Panc1 (cell line): ENCODE measurements around the gene BHLHE40. TPM values are rescaled to one million over a fixed set of nuclear protein-coding genes. Genes with fewer than 3 reads are reported as not detected.

Experiments used
- ATAC-seq: fragments of 200-7000 bp; cut with Tn5 transposase; 2 replicates; pipeline ENCODE4 v1.9.1; 2020; ENCODE audit warnings: mild to moderate bottlenecking, moderate library complexity
- BruUV-seq: library from RNA; stranded (reverse); fragments of 400-500 nt; replicated peaks from 2 replicates; lab custom pipeline; 2021; lab: Mats Ljungman, UMichigan
- CTCF ChIA-PET: fragments of 300-600 bp; sonication (Branson Sonifier 250); formaldehyde crosslinking; loops from one replicate; lab custom pipeline; 2022; ENCODE audit warnings: antibody characterized with exemption; lab: Charles Lee
- POLR2A ChIA-PET: fragments of 300-600 bp; sonication (Branson Sonifier 250); formaldehyde crosslinking; loops from one replicate; lab custom pipeline; 2022; ENCODE audit warnings: antibody characterized with exemption; lab: Charles Lee
- DNase-seq: peaks from one replicate; pipeline ENCODE4 v3.0.0-alpha.2; 2010; ENCODE audit warnings: low read depth, low spot score
- H3K27ac ChIP-seq: 2 replicates; pipeline ENCODE4 v1.5.1; 2011; ENCODE audit warnings: mild to moderate bottlenecking, low read length, inconsistent platforms
- H3K27me3 ChIP-seq: fragments of 200-500 bp; sonication (Bioruptor generic); 2 replicates; pipeline ENCODE4 v1.6.0; 2014; ENCODE audit warnings: low read length, inconsistent platforms; ENCODE audit not compliant: control insufficient read depth, insufficient read depth
- H3K36me3 ChIP-seq: fragments of 200-500 bp; sonication (Bioruptor generic); 2 replicates; pipeline ENCODE4 v1.5.1; 2014; ENCODE audit warnings: inconsistent platforms, mild to moderate bottlenecking, low read length, moderate library complexity; ENCODE audit not compliant: control insufficient read depth, insufficient read depth
- H3K4me1 ChIP-seq: 2 replicates; pipeline ENCODE4 v1.5.1; 2011; ENCODE audit warnings: inconsistent platforms, mild to moderate bottlenecking, low read length, moderate library complexity; ENCODE audit not compliant: control insufficient read depth, insufficient read depth
- H3K4me3 ChIP-seq, 2 experiments: 2 replicates each; pipeline ENCODE4 v1.5.1; 2011 to 2012; ENCODE audit warnings: low read depth in 2 of 2, low read length in 2 of 2, mild to moderate bottlenecking in 2 of 2, inconsistent platforms in 1 of 2, moderate library complexity in 1 of 2
- H3K9me3 ChIP-seq: fragments of 200-500 bp; sonication (Bioruptor generic); 2 replicates; pipeline ENCODE4 v1.5.1; 2014; ENCODE audit warnings: low read depth, mild to moderate bottlenecking, inconsistent platforms, low read length, moderate library complexity; ENCODE audit not compliant: control insufficient read depth, insufficient read depth
- POLR2AphosphoS5 ChIP-seq: IDR thresholded peaks from 2 replicates; pipeline ENCODE4 v1.6.1; 2012; ENCODE audit warnings: mild to moderate bottlenecking, low read depth, low read length, moderate library complexity
- SIN3A ChIP-seq: IDR thresholded peaks from 2 replicates; pipeline ENCODE4 v1.6.1; 2012; ENCODE audit warnings: low read depth, mild to moderate bottlenecking, low read length, moderate library complexity, borderline replicate concordance; ENCODE audit not compliant: insufficient read depth
- TCF7L2 ChIP-seq: IDR thresholded peaks from 2 replicates; pipeline ENCODE4 v1.6.1; 2011; ENCODE audit warnings: mild to moderate bottlenecking, low read depth, low read length, inconsistent platforms
- in situ Hi-C: cut with HindIII; loops from 2 replicates; pipeline ENCODE4 v1.10.0; 2016; ENCODE audit warnings: low sequenced_read_pairs, low pct_unique_long_range_greater_than_20kb
- intact Hi-C: fragments of 100-400 bp; cut with micrococcal nuclease; formaldehyde crosslinking; loops from one replicate; pipeline ENCODE4 v1.10.0; 2022; ENCODE audit not compliant: unreplicated experiment
- total RNA-seq: library from RNA; stranded (reverse); gene quantifications from one replicate; pipeline ENCODE4 v1.2.1, GENCODE V29; 2021; ENCODE audit not compliant: unreplicated experiment
- TF ChIP-seq, protein P1 (sequence below), 2 experiments: IDR thresholded peaks; 2 replicates each; pipeline ENCODE4 v1.6.1; 2011 to 2012; ENCODE audit warnings: low read depth in 2 of 2, control low read depth in 1 of 2, low read length in 1 of 2, mild to moderate bottlenecking in 1 of 2, moderate library complexity in 1 of 2; ENCODE audit not compliant: insufficient read depth in 1 of 2
- TF ChIP-seq, protein P2 (sequence below): fragments of 450-650 bp; IDR thresholded peaks from 2 replicates; pipeline ENCODE4 v1.5.1; 2017; ENCODE audit warnings: mild to moderate bottlenecking

The BHLHE40 gene
- total RNA-seq, 1 experiment from 2014 or later, result 78.4 TPM

DNA sequence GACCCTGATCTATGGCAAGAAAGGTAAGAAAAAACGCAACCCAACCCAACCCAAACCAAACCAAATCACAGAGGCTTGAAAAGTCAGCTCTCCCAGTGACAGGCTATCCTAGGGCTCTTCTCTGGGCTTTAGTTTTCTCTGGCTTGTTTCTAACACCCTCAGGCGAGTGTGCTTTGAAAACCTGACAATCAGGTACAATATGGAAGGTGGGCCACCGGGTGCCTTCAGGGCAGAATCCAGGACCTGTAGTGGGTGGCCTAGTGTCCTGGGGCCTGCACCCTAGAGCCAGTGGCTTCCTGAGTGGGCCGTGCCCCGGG is 46.8 kb downstream of the BHLHE40 start:
- CTCF ChIA-PET, result interaction anchor here (0.7 kb wide), 1 partner anchor 314 kb away, joined by 3 read pairs; no protein-coding TSS in a partner anchor
- DNase-seq (no peak), ATAC-seq (no peak; the same call in 1 of the 2 replicates)
- POLR2A ChIA-PET, result interaction anchor here (0.6 to 0.8 kb wide), 2 partner anchors 40 to 50 kb away, joined by 4 to 9 read pairs; no protein-coding TSS in a partner anchor
- Histone ChIP-seq H3K36me3 (no peaks in the 10 kb centered on the region), H3K27me3 (no peaks in the 10 kb centered on the region), H3K4me1 (peaks cover 35% of the 10 kb centered on the region), H3K4me3 (peak overlapping the region; percentile 38 to 48), H3K27ac (peak overlapping the region; percentile 92), H3K9me3 (no peaks in the 10 kb centered on the region)
- BruUV-seq, result no TSS peak
- intact Hi-C loops, result loop anchor here (2.0 kb wide), 1 partner anchor 39 kb away; no protein-coding TSS in a partner anchor
- TF ChIP-seq POLR2AphosphoS5 (no peak), TCF7L2 (no peak), SIN3A (no peak)
- TF ChIP-seq, protein P1, sequence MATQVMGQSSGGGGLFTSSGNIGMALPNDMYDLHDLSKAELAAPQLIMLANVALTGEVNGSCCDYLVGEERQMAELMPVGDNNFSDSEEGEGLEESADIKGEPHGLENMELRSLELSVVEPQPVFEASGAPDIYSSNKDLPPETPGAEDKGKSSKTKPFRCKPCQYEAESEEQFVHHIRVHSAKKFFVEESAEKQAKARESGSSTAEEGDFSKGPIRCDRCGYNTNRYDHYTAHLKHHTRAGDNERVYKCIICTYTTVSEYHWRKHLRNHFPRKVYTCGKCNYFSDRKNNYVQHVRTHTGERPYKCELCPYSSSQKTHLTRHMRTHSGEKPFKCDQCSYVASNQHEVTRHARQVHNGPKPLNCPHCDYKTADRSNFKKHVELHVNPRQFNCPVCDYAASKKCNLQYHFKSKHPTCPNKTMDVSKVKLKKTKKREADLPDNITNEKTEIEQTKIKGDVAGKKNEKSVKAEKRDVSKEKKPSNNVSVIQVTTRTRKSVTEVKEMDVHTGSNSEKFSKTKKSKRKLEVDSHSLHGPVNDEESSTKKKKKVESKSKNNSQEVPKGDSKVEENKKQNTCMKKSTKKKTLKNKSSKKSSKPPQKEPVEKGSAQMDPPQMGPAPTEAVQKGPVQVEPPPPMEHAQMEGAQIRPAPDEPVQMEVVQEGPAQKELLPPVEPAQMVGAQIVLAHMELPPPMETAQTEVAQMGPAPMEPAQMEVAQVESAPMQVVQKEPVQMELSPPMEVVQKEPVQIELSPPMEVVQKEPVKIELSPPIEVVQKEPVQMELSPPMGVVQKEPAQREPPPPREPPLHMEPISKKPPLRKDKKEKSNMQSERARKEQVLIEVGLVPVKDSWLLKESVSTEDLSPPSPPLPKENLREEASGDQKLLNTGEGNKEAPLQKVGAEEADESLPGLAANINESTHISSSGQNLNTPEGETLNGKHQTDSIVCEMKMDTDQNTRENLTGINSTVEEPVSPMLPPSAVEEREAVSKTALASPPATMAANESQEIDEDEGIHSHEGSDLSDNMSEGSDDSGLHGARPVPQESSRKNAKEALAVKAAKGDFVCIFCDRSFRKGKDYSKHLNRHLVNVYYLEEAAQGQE (IDR thresholded peaks at IDR 0.05; ENCODE audit: insufficient read depth in 1 of 2, low read depth in 2 of 2, low read length in 1 of 2), result no peak
- TF ChIP-seq, protein P2, sequence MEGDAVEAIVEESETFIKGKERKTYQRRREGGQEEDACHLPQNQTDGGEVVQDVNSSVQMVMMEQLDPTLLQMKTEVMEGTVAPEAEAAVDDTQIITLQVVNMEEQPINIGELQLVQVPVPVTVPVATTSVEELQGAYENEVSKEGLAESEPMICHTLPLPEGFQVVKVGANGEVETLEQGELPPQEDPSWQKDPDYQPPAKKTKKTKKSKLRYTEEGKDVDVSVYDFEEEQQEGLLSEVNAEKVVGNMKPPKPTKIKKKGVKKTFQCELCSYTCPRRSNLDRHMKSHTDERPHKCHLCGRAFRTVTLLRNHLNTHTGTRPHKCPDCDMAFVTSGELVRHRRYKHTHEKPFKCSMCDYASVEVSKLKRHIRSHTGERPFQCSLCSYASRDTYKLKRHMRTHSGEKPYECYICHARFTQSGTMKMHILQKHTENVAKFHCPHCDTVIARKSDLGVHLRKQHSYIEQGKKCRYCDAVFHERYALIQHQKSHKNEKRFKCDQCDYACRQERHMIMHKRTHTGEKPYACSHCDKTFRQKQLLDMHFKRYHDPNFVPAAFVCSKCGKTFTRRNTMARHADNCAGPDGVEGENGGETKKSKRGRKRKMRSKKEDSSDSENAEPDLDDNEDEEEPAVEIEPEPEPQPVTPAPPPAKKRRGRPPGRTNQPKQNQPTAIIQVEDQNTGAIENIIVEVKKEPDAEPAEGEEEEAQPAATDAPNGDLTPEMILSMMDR, result no peak
- in situ Hi-C loops, result no loop called here

DNA sequence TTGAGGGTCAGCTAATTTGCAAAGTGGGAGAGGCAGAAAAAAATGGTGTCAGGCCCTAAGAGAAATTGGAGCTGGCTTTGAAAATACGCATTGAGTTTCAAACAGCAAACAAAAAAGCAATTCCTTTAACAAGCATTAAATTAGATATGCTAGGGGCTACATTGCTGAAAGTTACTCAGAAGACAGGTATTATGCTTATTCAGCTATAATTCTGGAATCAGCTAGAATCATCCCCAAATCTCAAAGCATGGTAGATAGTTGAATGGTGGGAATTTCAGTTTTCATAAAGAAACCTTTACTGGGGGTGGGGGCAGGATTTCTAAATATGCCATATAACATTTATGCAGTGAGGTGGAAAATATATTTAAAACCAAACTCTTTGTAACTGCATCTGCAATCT is 50.5 kb downstream of the BHLHE40 start:
- TF ChIP-seq TCF7L2, result no peak
- Histone ChIP-seq H3K36me3 (no peaks in the 10 kb centered on the region), H3K9me3 (no peaks in the 10 kb centered on the region), H3K4me1 (peaks cover 7% of the 10 kb centered on the region), H3K4me3 (no peak overlapping the region), H3K27ac (no peak overlapping the region), H3K27me3 (no peaks in the 10 kb centered on the region)
- ChIA-PET CTCF (no interaction called here), POLR2A (no interaction called here)
- intact Hi-C loops, result no loop called here
- in situ Hi-C loops, result no loop called here
- DNase-seq (no peak), ATAC-seq (no peak)
- BruUV-seq, result no TSS peak

DNA sequence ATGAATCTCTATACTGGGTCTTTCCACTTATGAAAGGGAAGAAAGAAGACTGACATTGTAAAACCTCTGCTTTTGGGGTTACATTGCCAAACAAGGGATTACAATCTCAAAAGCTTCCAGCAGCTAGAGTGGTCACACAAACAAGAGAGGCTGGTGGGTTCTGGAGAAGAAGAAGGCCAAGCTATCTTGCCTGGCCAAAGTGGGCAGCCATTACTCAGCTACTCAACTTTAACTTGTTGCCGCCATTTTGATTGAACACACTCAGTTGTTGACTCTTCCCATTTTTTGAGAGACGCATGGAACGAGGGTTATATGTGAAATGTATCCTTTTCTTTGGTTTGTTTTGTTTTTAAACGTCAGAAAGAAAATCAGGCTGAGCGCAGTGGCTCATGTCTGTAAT is 50.9 kb downstream of the BHLHE40 start:
- no peak for ATAC-seq
- Histone ChIP-seq H3K4me3 (no peak overlapping the region), H3K9me3 (no peaks in the 10 kb centered on the region), H3K27ac (no peak overlapping the region), H3K27me3 (no peaks in the 10 kb centered on the region), H3K4me1 (peaks cover 7% of the 10 kb centered on the region), H3K36me3 (no peaks in the 10 kb centered on the region)
- intact Hi-C loops, result no loop called here
- ChIA-PET POLR2A (no interaction called here), CTCF (no interaction called here)
- in situ Hi-C loops, result no loop called here
- TF ChIP-seq SIN3A, result no peak
- TF ChIP-seq, protein P2, result no peak
- TF ChIP-seq, protein P1 (IDR thresholded peaks at IDR 0.05; ENCODE audit: insufficient read depth in 1 of 2, low read depth in 2 of 2, low read length in 1 of 2), result no peak
- no peak for TF ChIP-seq TCF7L2
- TF ChIP-seq POLR2AphosphoS5, result no peak
- DNase-seq, result no peak
- BruUV-seq, result no TSS peak
